Natural killer cell (primary cell): ENCODE measurements around the gene SP3. TPM values are rescaled to one million over a fixed set of nuclear protein-coding genes. Genes with fewer than 3 reads are reported as not detected.
A peak's percentile ranks its signal among the peaks of the same experiment; 100 is the strongest.

Experiments used
- ATAC-seq, 3 donors: fragments of 150-1000 bp in 2 of 3; fragments of 200-7000 bp in 1 of 3; cut with Tn5 transposase; 1 replicate in 1 of 3; 2 replicates in 2 of 3; pipeline ENCODE4 v1.10.0; 2021; ENCODE audit warnings: mild to moderate bottlenecking in 2 of 3, moderate library complexity in 2 of 3
- DNase-seq, 2 donors: peaks; one replicate each; pipeline versions ENCODE4 v3.0.0 to v3.0.0-alpha.2; 2013 to 2021; ENCODE audit warnings: mixed read lengths in 1 of 2
- H3K27ac ChIP-seq: one replicate; pipeline ENCODE4 v1.5.1; 2013; ENCODE audit warnings: mild to moderate bottlenecking, low read length
- H3K27me3 ChIP-seq: one replicate; pipeline ENCODE4 v1.6.1; 2013; ENCODE audit warnings: low read length; ENCODE audit not compliant: control insufficient read depth, insufficient read depth
- H3K36me3 ChIP-seq: one replicate; pipeline ENCODE4 v1.6.1; 2013; ENCODE audit warnings: low read length; ENCODE audit not compliant: control insufficient read depth, insufficient read depth
- H3K4me1 ChIP-seq: one replicate; pipeline ENCODE4 v1.6.1; 2013; ENCODE audit warnings: low read length; ENCODE audit not compliant: control insufficient read depth, insufficient read depth
- H3K4me3 ChIP-seq: one replicate; pipeline ENCODE4 v1.5.1; 2013; ENCODE audit warnings: low read length
- H3K9me3 ChIP-seq: one replicate; pipeline ENCODE4 v1.6.1; 2013; ENCODE audit warnings: low read length; ENCODE audit not compliant: control insufficient read depth, insufficient read depth
- H3K27ac Mint-ChIP-seq, 2 donors: one replicate each; pipeline ENCODE4 v1.8.0; 2022; ENCODE audit warnings: mild to moderate bottlenecking in 2 of 2, mixed read lengths in 2 of 2, moderate library complexity in 1 of 2
- H3K27me3 Mint-ChIP-seq, 2 donors: one replicate each; pipeline ENCODE4 v1.8.0; 2022; ENCODE audit warnings: low read depth in 2 of 2, mixed read lengths in 2 of 2
- H3K36me3 Mint-ChIP-seq: one replicate; pipeline ENCODE4 v1.8.0; 2022; ENCODE audit warnings: mixed read lengths
- H3K4me1 Mint-ChIP-seq, 2 donors: one replicate each; pipeline ENCODE4 v1.8.0; 2022; ENCODE audit warnings: mixed read lengths in 2 of 2
- H3K4me3 Mint-ChIP-seq: one replicate; pipeline ENCODE4 v1.8.0; 2022; ENCODE audit warnings: mild to moderate bottlenecking, moderate library complexity, mixed read lengths
- H3K9me3 Mint-ChIP-seq, 2 donors: one replicate each; pipeline ENCODE4 v1.8.0; 2022; ENCODE audit warnings: mixed read lengths in 2 of 2
- WGBS: methylation state at CpG from one replicate; pipeline ENCODE4 v1.1.7; 2013; ENCODE audit warnings: missing lambda C conversion rate; ENCODE audit not compliant: insufficient coverage; 5-methylcytosine and 5-hydroxymethylcytosine counted together
- intact Hi-C: fragments of 100-400 bp; cut with micrococcal nuclease; formaldehyde crosslinking; loops from one replicate; pipeline ENCODE4 v1.14.2; 2022
- total RNA-seq, 4 donors: library from RNA; stranded (reverse); fragments of 120-200 nt in 1 of 4; gene quantifications; one replicate each; pipeline versions ENCODE4 v1.2.3 to v1.2.4, GENCODE V29; 2013 to 2022
- TF ChIP-seq, protein P1 (sequence below): fragments of 200-600 bp; IDR thresholded peaks from one replicate; pipeline ENCODE4 v1.8.0; 2022; ENCODE audit warnings: antibody characterized with exemption

Gene SP3
- total RNA-seq, 3 donors from 2014 or later (not counting 1 experiment from before 2014, with no cell fraction given) = 179 to 200 (median 188) TPM

DNA sequence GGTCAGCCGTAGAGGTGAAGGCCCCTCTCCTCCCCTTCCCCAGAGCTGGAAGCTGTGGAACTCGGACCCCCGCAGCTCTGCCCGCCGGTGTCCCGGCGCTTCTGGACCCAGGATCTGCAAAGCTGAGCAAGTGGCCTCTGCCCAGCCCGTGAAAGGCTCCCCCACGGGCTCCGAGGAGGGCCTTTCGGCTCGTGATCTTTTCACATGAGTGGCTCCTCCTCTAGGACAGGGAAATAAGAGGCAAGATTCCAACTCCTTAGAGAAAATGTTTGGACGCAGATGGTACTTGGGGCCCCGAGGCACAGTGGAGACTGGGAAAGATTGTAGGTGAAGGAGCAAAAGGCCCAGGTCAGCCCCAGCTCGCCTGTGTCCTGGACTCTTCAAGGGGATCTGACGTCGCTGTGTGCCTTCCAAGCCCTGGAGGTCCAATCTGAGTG lies 48.2 kb upstream of the SP3 start:
- intact Hi-C loops = loop anchor here (2.0 kb wide), 1 partner anchor 49 kb away; the partner anchor contains the start of gene SP3
- TF ChIP-seq, protein P1, sequence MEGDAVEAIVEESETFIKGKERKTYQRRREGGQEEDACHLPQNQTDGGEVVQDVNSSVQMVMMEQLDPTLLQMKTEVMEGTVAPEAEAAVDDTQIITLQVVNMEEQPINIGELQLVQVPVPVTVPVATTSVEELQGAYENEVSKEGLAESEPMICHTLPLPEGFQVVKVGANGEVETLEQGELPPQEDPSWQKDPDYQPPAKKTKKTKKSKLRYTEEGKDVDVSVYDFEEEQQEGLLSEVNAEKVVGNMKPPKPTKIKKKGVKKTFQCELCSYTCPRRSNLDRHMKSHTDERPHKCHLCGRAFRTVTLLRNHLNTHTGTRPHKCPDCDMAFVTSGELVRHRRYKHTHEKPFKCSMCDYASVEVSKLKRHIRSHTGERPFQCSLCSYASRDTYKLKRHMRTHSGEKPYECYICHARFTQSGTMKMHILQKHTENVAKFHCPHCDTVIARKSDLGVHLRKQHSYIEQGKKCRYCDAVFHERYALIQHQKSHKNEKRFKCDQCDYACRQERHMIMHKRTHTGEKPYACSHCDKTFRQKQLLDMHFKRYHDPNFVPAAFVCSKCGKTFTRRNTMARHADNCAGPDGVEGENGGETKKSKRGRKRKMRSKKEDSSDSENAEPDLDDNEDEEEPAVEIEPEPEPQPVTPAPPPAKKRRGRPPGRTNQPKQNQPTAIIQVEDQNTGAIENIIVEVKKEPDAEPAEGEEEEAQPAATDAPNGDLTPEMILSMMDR = no peak
- Histone ChIP-seq H3K4me1 (peaks cover 16% of the 10 kb centered on the region), H3K27me3 (no peaks in the 10 kb centered on the region), H3K27ac (no peak overlapping the region), H3K4me3 (no peak overlapping the region), H3K36me3 (no peaks in the 10 kb centered on the region), H3K9me3 (no peaks in the 10 kb centered on the region)
- H3K36me3 Mint-ChIP-seq = no peaks in the 10 kb centered on the region
- ATAC-seq (no peak), DNase-seq (no peak)
- WGBS = 88% methylated on average over 17 of the region's 17 CpGs
- peak overlapping the region; percentile 84 for H3K4me3 Mint-ChIP-seq
- H3K4me1 Mint-ChIP-seq = peaks cover 7 to 21% of the 10 kb centered on the region in 2 donors
- peak overlapping the region; percentile 64 to 92 for H3K27ac Mint-ChIP-seq
- H3K27me3 Mint-ChIP-seq = peaks cover 2 to 4% of the 10 kb centered on the region in 2 donors
- H3K9me3 Mint-ChIP-seq = no peaks in the 10 kb centered on the region

DNA sequence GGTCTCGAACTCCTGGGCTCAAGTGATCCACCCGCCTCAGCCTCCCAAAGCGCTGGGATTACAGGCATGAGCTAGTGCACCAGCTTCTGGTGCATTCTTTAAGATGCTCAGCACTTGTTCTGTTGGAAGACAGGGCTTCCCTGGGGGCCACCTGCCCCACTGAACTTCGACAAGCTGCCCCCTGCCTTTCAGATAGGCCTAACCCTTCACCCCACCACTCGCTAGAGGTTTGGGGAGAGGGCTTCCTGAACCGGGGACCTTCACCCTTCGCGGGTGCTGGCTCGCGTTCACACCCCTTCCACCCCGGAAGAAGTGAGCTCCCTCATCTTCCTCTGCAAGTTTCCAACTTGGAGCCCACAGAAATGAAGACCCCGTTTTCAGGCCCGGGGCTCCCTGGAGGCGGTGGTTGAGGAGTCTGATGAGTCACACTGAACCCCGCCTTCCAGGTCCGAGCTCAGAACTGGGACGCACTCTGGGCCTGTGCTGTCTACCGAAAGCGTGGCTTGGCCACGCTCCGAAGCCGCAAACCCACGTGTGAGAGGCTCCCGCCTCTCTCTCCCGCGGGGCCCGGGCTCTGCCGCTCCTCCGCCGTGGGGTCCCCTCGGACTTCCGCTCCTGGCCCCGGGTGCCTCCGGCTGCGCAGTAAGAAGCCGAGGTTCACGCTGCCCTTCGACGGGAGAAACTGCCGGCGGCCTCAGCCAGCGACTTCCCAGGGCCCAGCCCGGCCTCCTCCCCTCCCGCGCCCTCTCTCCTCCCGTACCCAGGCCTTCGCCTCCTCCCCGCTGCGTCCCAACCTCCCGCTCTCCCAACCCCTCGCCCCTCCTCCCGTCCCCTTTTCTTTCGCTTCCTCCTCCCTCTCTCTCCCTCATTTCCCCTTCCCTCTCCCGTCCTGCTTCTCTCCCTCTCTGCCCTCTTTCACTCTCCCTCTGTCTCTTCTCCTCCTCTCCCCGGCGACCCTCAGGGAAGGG lies 47.5 kb upstream of the SP3 start:
- peak; percentile 60 to 63 for DNase-seq
- Histone ChIP-seq H3K27me3 (no peaks in the 10 kb centered on the region), H3K27ac (peak overlapping the region; percentile 48), H3K4me1 (peaks cover 16% of the 10 kb centered on the region), H3K36me3 (no peaks in the 10 kb centered on the region), H3K9me3 (no peaks in the 10 kb centered on the region), H3K4me3 (peak overlapping the region; percentile 53)
- Mint-ChIP-seq H3K27ac (peak overlapping the region; percentile 64 to 92), H3K36me3 (no peaks in the 10 kb centered on the region), H3K27me3 (peaks cover 3 to 5% of the 10 kb centered on the region in 2 donors), H3K4me3 (peak overlapping the region; percentile 84), H3K4me1 (peaks cover 7 to 21% of the 10 kb centered on the region in 2 donors), H3K9me3 (no peaks in the 10 kb centered on the region)
- ATAC-seq = peak; percentile 87 to 89 (median 89)
- TF ChIP-seq, protein P1 = no peak
- intact Hi-C loops = loop anchor here (2.0 kb wide), 1 partner anchor 48 kb away; the partner anchor contains the start of gene SP3
- 16% methylated on average over 56 of the region's 56 CpGs for WGBS

DNA sequence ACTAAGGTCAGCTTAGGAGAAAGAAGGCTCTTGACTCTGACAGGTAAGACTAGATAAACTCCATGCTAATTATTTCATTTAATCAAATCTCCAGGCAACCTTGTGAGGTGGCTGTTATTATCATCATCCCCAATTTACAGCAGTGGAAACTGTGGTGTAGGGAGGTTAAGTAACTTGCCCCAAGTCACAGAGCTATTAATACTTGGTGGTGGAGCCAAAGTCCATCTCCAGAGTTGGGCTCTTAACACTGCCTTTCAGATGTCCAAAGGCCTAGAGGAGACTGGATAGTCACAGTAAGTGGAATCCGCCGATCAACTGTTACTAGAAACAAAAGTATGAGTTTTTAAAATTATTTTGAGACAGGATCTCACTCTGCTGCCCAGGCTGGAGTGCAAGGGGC lies 46.6 kb upstream of the SP3 start:
- 100% methylated on average over 2 of the region's 2 CpGs for WGBS
- H3K4me3 ChIP-seq = no peak overlapping the region
- H3K4me1 Mint-ChIP-seq = peaks cover 7 to 21% of the 10 kb centered on the region in 2 donors
- H3K27ac ChIP-seq = no peak overlapping the region
- peak overlapping the region; percentile 70 for H3K4me3 Mint-ChIP-seq
- intact Hi-C loops = loop anchor here (2.0 kb wide), 1 partner anchor 47 kb away; the partner anchor contains the start of gene SP3
- H3K27ac Mint-ChIP-seq = peak overlapping the region; percentile 23 to 92
- no peaks in the 10 kb centered on the region for H3K9me3 ChIP-seq
- no peak for DNase-seq
- no peaks in the 10 kb centered on the region for H3K27me3 ChIP-seq
- no peaks in the 10 kb centered on the region for H3K36me3 ChIP-seq
- peaks cover 16% of the 10 kb centered on the region for H3K4me1 ChIP-seq
- no peaks in the 10 kb centered on the region for H3K36me3 Mint-ChIP-seq
- TF ChIP-seq, protein P1 = no peak
- H3K27me3 Mint-ChIP-seq = peaks cover 5% of the 10 kb centered on the region in 2 donors
- H3K9me3 Mint-ChIP-seq = no peaks in the 10 kb centered on the region
- no peak for ATAC-seq
